ENCODE data around the gene TACC2. TPM values are rescaled to one million over a fixed set of nuclear protein-coding genes. Genes with fewer than 3 reads are reported as not detected.

TACC2 gene
- total and polyA plus RNA-seq, 2 donors (not counting 3 experiments of a cell fraction or from before 2014, with no cell fraction given) = 14.4 to 46.2 TPM

DNA sequence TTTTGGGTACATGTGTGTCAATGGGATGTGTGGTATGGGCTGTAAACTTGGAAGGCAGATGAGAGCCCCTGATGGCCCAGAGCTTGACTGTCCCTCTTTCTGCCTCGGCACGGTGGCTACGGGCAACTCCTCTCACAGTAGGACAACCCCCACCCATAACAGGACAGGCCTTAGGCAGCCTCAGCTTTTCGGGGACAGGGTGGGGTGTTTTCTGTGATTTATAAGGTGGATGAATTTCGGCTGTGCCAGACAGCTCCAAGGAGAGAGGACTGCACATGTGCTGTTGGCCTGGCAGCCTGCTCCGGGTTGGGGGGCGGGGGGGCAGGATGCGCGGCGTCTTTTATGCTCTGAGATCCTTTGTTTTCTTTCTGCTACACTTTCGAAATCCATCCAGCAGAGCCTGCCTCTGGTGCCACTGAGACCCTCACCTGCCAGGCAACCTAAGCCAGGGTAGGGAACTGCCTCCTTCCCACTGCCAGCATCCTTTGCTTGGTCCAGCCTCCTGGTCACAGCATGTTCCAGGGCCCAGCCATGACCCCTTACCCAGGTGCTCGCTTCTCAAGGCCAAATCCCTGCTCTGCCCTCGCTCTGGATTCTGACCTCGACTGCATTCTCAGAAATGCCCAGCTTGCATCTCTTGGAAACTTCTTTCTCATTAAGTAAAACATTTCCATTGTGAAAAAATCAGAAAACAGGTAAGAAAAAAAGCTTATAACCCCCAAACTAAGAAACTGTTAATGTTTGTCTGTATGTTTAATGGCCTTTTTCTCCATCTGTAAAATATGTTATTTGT lies 266.7 kb downstream of the TACC2 start:
- no peak overlapping the region for H2AFZ ChIP-seq (ENCODE audit: low read depth, low read length)
- no peak overlapping the region for H3K4me3 ChIP-seq (replicated peaks in 1 of 3; ENCODE audit: insufficient read depth in 1 of 3, low read depth in 1 of 3, low read length in 3 of 3)
- no peaks in the 10 kb centered on the region for H3K9me1 ChIP-seq (replicated peaks; ENCODE audit: control insufficient read depth, extremely low read depth, insufficient read depth, low read length)
- dilution Hi-C loops (cut with MboI; ENCODE audit: extremely low pct_ligation_motif_present, low sequenced_read_pairs) = no loop called here
- TF ChIP-seq MYC (IDR thresholded peaks at IDR 0.05; ENCODE audit: low read depth, low read length) = no peak
- no peak for TF ChIP-seq MAX (IDR thresholded peaks at IDR 0.05; ENCODE audit: insufficient read depth, insufficient read length)
- TF ChIP-seq POLR2A (IDR thresholded peaks at IDR 0.05; ENCODE audit: low read depth, low read length) = no peak
- TF ChIP-seq FOS (IDR thresholded peaks at IDR 0.05; ENCODE audit: borderline replicate concordance, insufficient read depth, low read length) = no peak
- TF ChIP-seq, protein P1, sequence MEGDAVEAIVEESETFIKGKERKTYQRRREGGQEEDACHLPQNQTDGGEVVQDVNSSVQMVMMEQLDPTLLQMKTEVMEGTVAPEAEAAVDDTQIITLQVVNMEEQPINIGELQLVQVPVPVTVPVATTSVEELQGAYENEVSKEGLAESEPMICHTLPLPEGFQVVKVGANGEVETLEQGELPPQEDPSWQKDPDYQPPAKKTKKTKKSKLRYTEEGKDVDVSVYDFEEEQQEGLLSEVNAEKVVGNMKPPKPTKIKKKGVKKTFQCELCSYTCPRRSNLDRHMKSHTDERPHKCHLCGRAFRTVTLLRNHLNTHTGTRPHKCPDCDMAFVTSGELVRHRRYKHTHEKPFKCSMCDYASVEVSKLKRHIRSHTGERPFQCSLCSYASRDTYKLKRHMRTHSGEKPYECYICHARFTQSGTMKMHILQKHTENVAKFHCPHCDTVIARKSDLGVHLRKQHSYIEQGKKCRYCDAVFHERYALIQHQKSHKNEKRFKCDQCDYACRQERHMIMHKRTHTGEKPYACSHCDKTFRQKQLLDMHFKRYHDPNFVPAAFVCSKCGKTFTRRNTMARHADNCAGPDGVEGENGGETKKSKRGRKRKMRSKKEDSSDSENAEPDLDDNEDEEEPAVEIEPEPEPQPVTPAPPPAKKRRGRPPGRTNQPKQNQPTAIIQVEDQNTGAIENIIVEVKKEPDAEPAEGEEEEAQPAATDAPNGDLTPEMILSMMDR (IDR thresholded peaks at IDR 0.05; ENCODE audit: extremely low read depth in 1 of 2, insufficient read depth in 1 of 2, low read depth in 1 of 2, low read length in 2 of 2) = no peak
- TF ChIP-seq POLR2AphosphoS5 (IDR thresholded peaks at IDR 0.05; ENCODE audit: insufficient read depth, low read depth, low read length) = no peak
- no peak for TF ChIP-seq EZH2 (IDR thresholded peaks at IDR 0.05; ENCODE audit: borderline replicate concordance, low read depth, low read length, severe bottlenecking)
- TF ChIP-seq JUN (IDR thresholded peaks at IDR 0.05; ENCODE audit: borderline replicate concordance, insufficient read depth, insufficient read length, low read depth) = no peak
- no peak for TF ChIP-seq GATA2 (IDR thresholded peaks at IDR 0.05; ENCODE audit: insufficient read depth, insufficient read length, low read depth, low read length)
- H3K9me3 ChIP-seq (replicated peaks; ENCODE audit: control insufficient read depth, insufficient read depth, low read length) = no peaks in the 10 kb centered on the region
- H3K27me3 ChIP-seq (ENCODE audit: control insufficient read depth in 2 of 2, insufficient read depth in 2 of 2, low read length in 2 of 2) = no peaks in the 10 kb centered on the region
- no peak overlapping the region for H3K9ac ChIP-seq (replicated peaks; ENCODE audit: extremely low read depth, insufficient read depth, low read length)
- no peak for DNase-seq (ENCODE audit: low read depth, low spot score)
- no peak overlapping the region for H3K27ac ChIP-seq (ENCODE audit: insufficient read depth, low read depth, low read length)
- CTCF ChIA-PET = interaction anchor here (1.5 to 2.7 kb wide), 2 partner anchors 9 to 12 kb away, joined by 4 to 11 read pairs; no protein-coding TSS in a partner anchor
- peaks cover 0 to 4% of the 10 kb centered on the region in 2 experiments for H3K36me3 ChIP-seq (ENCODE audit: control insufficient read depth in 2 of 2, extremely low read depth in 1 of 2, insufficient read depth in 2 of 2, low read length in 2 of 2)
- no peak overlapping the region for H3K4me2 ChIP-seq (ENCODE audit: insufficient read depth, low read length)
- intact Hi-C loops (cut with micrococcal nuclease) = no loop called here
- H3K79me2 ChIP-seq (ENCODE audit: control insufficient read depth, insufficient read depth, low read length) = no peaks in the 10 kb centered on the region
- no TSS peak for BruUV-seq (replicated peaks)
- H3K4me1 ChIP-seq (ENCODE audit: control insufficient read depth, extremely low read depth, insufficient read depth, low read length) = no peaks in the 10 kb centered on the region
- no peaks in the 10 kb centered on the region for H4K20me1 ChIP-seq (replicated peaks; ENCODE audit: control insufficient read depth, extremely low read depth, insufficient read depth, low read length)
- no peak for FAIRE-seq
- POLR2A ChIA-PET = no interaction called here
